K562 (cell line): ENCODE measurements around the gene NR2F2. TPM values are rescaled to one million over a fixed set of nuclear protein-coding genes. Genes with fewer than 3 reads are reported as not detected.

ENCODE experiments used
- NCOA2 ChIP-seq, 2 experiments: fragments of 450-650 bp; IDR thresholded peaks; 2 replicates each; pipeline ENCODE4 v1.6.1; 2018; ENCODE audit warnings: mild to moderate bottlenecking in 2 of 2, moderate library complexity in 1 of 2; ENCODE audit not compliant: partially characterized antibody in 2 of 2
- RFX1 ChIP-seq: fragments of 450-650 bp; IDR thresholded peaks from 2 replicates; pipeline ENCODE4 v1.6.1; 2016; ENCODE audit warnings: mild to moderate bottlenecking, moderate library complexity
- ZC3H11A ChIP-seq: IDR thresholded peaks from 2 replicates; pipeline ENCODE4 v1.6.1; 2012; ENCODE audit warnings: low read depth, low read length, improper control_type of control experiment
- polyA plus RNA-seq, 8 experiments: library from polyadenylated mRNA; depleted of rRNA in 4 of 8; stranded (reverse) in 5 of 8; unstranded in 3 of 8; fragments of >200 nt; fragmentation: Nextera tagmentation in 2 of 8; fragmentation: Illumina TruSeq in 1 of 8; extraction: Ambion mirVana in 2 of 8; extraction: Trizol in 1 of 8; gene quantifications; 2 replicates each; pipeline versions ENCODE4 v1.2.1 to v1.2.3, GENCODE V29; 2011 to 2014; ENCODE audit warnings: inconsistent platforms in 1 of 8, missing spikeins in 1 of 8
- total RNA-seq, 7 experiments: library from RNA; depleted of rRNA in 6 of 7; stranded (reverse); fragments of >200 nt in 6 of 7; fragmentation: Illumina TruSeq in 2 of 7; extraction: Trizol in 2 of 7; gene quantifications; 2 replicates each; pipeline versions ENCODE4 v1.2.1 to v1.2.3, GENCODE V29; 2011 to 2021; ENCODE audit warnings: low replicate concordance in 1 of 7
- TF ChIP-seq, protein P1 (sequence below), 3 experiments: fragments of 200-800 bp in 1 of 3; sonication (Bioruptor generic) in 1 of 3; sonication (generic) in 1 of 3; formaldehyde crosslinking in 1 of 3; IDR thresholded peaks; 2 replicates each; pipeline versions ENCODE4 v1.6.1 to v1.8.0; 2016 to 2022; ENCODE audit warnings: mild to moderate bottlenecking in 2 of 3, missing compliant biosample characterization in 2 of 3, missing genetic modification characterization in 2 of 3, missing genetic modification reagents in 1 of 3
- TF ChIP-seq, protein P2 (sequence below): fragments of 250-450 bp; sonication (Bioruptor Pico); IDR thresholded peaks from 2 replicates; pipeline ENCODE4 v1.5.0; 2020; ENCODE audit warnings: mild to moderate bottlenecking, borderline replicate concordance
- TF ChIP-seq, protein P3 (sequence below): fragments of 250-450 bp; sonication (Bioruptor Pico); IDR thresholded peaks from 2 replicates; pipeline ENCODE4 v1.5.0; 2022; ENCODE audit warnings: mild to moderate bottlenecking

The NR2F2 gene
- total and polyA plus RNA-seq, 9 of the 15 experiments (the other 6 are each of a cell fraction or from before 2014, with no cell fraction given): 6.0 to 51.8 (median 11.1) TPM

DNA sequence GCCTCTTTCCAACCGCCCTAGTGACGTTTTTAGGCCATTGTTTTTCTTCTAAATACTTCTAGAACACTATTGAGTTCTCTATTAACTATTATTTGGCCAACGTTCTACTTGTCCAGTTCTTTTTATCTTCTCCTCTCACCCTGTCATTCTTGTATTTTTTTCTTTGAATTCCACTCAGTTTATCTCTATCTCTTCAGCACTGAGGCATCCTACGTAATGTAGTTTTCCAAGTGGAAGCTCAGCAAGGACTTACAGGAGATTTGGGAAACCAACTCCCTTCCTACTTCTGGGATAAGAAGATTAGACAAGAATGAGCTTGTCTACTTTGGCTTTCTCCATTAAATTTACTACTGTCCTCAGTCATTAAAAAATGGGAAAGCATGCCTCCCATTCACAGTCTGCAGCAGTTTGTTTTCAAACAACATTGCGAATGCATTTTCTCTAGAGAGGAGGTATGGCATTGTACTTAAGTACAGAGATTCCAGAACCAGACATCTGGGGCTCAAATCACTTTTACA lies 21.3 kb upstream of the NR2F2 start (continued):
- TF ChIP-seq, protein P1, sequence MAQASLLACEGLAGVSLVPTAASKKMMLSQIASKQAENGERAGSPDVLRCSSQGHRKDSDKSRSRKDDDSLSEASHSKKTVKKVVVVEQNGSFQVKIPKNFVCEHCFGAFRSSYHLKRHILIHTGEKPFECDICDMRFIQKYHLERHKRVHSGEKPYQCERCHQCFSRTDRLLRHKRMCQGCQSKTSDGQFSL (CRISPR knock-in tag; IDR thresholded peaks at IDR 0.05): no peak
- TF ChIP-seq, protein P1 (tag; IDR thresholded peaks at IDR 0.05): no peak
- TF ChIP-seq, protein P2, sequence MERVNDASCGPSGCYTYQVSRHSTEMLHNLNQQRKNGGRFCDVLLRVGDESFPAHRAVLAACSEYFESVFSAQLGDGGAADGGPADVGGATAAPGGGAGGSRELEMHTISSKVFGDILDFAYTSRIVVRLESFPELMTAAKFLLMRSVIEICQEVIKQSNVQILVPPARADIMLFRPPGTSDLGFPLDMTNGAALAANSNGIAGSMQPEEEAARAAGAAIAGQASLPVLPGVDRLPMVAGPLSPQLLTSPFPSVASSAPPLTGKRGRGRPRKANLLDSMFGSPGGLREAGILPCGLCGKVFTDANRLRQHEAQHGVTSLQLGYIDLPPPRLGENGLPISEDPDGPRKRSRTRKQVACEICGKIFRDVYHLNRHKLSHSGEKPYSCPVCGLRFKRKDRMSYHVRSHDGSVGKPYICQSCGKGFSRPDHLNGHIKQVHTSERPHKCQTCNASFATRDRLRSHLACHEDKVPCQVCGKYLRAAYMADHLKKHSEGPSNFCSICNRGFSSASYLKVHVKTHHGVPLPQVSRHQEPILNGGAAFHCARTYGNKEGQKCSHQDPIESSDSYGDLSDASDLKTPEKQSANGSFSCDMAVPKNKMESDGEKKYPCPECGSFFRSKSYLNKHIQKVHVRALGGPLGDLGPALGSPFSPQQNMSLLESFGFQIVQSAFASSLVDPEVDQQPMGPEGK (CRISPR knock-in tag): no peak
- TF ChIP-seq, protein P3, sequence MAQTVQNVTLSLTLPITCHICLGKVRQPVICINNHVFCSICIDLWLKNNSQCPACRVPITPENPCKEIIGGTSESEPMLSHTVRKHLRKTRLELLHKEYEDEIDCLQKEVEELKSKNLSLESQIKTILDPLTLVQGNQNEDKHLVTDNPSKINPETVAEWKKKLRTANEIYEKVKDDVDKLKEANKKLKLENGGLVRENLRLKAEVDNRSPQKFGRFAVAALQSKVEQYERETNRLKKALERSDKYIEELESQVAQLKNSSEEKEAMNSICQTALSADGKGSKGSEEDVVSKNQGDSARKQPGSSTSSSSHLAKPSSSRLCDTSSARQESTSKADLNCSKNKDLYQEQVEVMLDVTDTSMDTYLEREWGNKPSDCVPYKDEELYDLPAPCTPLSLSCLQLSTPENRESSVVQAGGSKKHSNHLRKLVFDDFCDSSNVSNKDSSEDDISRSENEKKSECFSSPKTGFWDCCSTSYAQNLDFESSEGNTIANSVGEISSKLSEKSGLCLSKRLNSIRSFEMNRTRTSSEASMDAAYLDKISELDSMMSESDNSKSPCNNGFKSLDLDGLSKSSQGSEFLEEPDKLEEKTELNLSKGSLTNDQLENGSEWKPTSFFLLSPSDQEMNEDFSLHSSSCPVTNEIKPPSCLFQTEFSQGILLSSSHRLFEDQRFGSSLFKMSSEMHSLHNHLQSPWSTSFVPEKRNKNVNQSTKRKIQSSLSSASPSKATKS (CRISPR knock-in tag): no peak
- TF ChIP-seq RFX1 (no peak), NCOA2 (IDR thresholded peaks at IDR 0.05; ENCODE audit: partially characterized antibody in 2 of 2) (no peak), ZC3H11A (no peak)
